H1 (cell line): ENCODE measurements around the gene CHRNA9. TPM values are rescaled to one million over a fixed set of nuclear protein-coding genes. Genes with fewer than 3 reads are reported as not detected.

ENCODE experiments used
- E2F6 ChIP-seq: IDR thresholded peaks from 2 replicates; pipeline ENCODE4 v1.6.1; 2012; ENCODE audit warnings: inconsistent platforms
- polyA plus RNA-seq, 7 experiments: library from polyadenylated mRNA; depleted of rRNA in 3 of 7; stranded (reverse) in 5 of 7; unstranded in 2 of 7; fragments of >200 nt in 5 of 7; fragments of 200-250 nt in 2 of 7; gene quantifications; 1 replicate in 5 of 7; 2 replicates in 1 of 7; 4 replicates in 1 of 7; pipeline versions ENCODE4 v1.2.1 to v1.2.3, GENCODE V29; 2011 to 2013; ENCODE audit warnings: missing spikeins in 2 of 7, mixed read lengths in 2 of 7
- total RNA-seq: library from RNA; stranded (reverse); fragmentation: NEBNext Ultra II Directional; extraction: Animal tissue kit (Norgen Biotek cat#: 25700); gene quantifications from 2 replicates; pipeline ENCODE4 v1.2.1, GENCODE V29; 2021

CHRNA9 gene
- total and polyA plus RNA-seq, 2 of the 8 experiments (the other 6 are each of a cell fraction or from before 2014, with no cell fraction given) = 1.4 to 3.3 TPM

GRCh38 chr4:40334591-40335524 is at the start of gene CHRNA9 (continued):
- peak; percentile 82 for TF ChIP-seq E2F6
